IMR-90 (cell line): ENCODE data around the gene SLAMF8.

Source experiments
- BHLHE40 ChIP-seq: fragments of 150-350 bp; IDR thresholded peaks from 2 replicates; pipeline ENCODE4 v1.6.1; 2016; ENCODE audit warnings: mild to moderate bottlenecking, low read depth, low read length
- CEBPB ChIP-seq: IDR thresholded peaks from 2 replicates; pipeline ENCODE4 v1.6.1; 2012; ENCODE audit warnings: low read depth, low read length, improper control_type of control experiment
- FOS ChIP-seq: fragments of 150-350 bp; IDR thresholded peaks from 2 replicates; pipeline ENCODE4 v1.6.1; 2016; ENCODE audit warnings: low read depth, low read length
- MAFK ChIP-seq: IDR thresholded peaks from 2 replicates; pipeline ENCODE4 v1.6.1; 2012; ENCODE audit warnings: low read depth, low read length, improper control_type of control experiment
- MAZ ChIP-seq: IDR thresholded peaks from 2 replicates; pipeline ENCODE4 v1.6.1; 2012; ENCODE audit warnings: low read depth, mild to moderate bottlenecking, low read length, improper control_type of control experiment, moderate library complexity, borderline replicate concordance
- MXI1 ChIP-seq: IDR thresholded peaks from 2 replicates; pipeline ENCODE4 v1.6.1; 2012; ENCODE audit warnings: low read depth, mild to moderate bottlenecking, low read length, moderate library complexity, borderline replicate concordance
- NFE2L2 ChIP-seq: fragments of 150-350 bp; IDR thresholded peaks from 2 replicates; pipeline ENCODE4 v1.6.1; 2016; ENCODE audit warnings: low read depth, mild to moderate bottlenecking, low read length
- POLR2A ChIP-seq: IDR thresholded peaks from 2 replicates; pipeline ENCODE4 v1.6.1; 2012; ENCODE audit warnings: mild to moderate bottlenecking, low read depth, low read length
- RAD21 ChIP-seq: IDR thresholded peaks from 2 replicates; pipeline ENCODE4 v1.6.1; 2012; ENCODE audit warnings: low read length, improper control_type of control experiment
- RCOR1 ChIP-seq: IDR thresholded peaks from 2 replicates; pipeline ENCODE4 v1.6.1; 2012; ENCODE audit warnings: mild to moderate bottlenecking, low read length, improper control_type of control experiment; ENCODE audit not compliant: insufficient replicate concordance
- RFX5 ChIP-seq: IDR thresholded peaks from 2 replicates; pipeline ENCODE4 v1.8.0; 2012; ENCODE audit warnings: low read depth, mild to moderate bottlenecking, low read length, moderate library complexity
- TF ChIP-seq, protein P1 (sequence below): conservative IDR thresholded peaks from 2 replicates; pipeline ENCODE4 v1.5.1; 2012; ENCODE audit warnings: mild to moderate bottlenecking, low read depth, low read length, improper control_type of control experiment
- TF ChIP-seq, protein P2 (sequence below): fragments of 150-350 bp; IDR thresholded peaks from 2 replicates; pipeline ENCODE4 v1.6.1; 2017; ENCODE audit warnings: mild to moderate bottlenecking, antibody characterized with exemption, low read length, low read depth
- TF ChIP-seq, protein P3 (sequence below): fragments of 150-350 bp; IDR thresholded peaks from 2 replicates; pipeline ENCODE4 v1.6.1; 2016; ENCODE audit warnings: low read depth, mild to moderate bottlenecking, low read length, moderate library complexity, borderline replicate concordance

DNA sequence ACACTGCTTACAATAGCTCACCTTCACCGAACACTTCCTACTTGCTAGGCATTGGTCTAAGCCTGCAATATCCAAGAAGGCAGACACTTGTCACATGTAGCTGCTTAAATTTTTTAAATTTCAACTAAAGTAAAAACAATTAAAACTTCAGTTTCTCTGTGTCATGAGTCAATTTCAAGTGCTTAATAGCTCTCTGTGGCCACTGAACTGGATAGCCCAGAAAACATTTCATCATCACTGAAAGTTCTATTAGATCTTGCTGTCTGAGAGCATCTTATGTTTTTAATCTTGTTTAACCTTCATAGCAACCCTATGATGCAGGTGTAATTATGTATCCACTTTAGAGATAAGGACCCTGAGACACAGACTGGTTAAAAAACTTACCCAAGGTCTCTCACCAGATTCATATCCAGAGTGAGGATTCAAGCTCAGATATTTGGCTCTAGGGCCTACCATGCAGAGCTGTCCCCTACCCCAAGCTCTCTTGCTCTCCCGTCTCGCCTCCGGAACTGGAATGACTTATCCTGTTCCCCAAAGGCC, 27.2 kb upstream of the SLAMF8 start:
- TF ChIP-seq, protein P1, sequence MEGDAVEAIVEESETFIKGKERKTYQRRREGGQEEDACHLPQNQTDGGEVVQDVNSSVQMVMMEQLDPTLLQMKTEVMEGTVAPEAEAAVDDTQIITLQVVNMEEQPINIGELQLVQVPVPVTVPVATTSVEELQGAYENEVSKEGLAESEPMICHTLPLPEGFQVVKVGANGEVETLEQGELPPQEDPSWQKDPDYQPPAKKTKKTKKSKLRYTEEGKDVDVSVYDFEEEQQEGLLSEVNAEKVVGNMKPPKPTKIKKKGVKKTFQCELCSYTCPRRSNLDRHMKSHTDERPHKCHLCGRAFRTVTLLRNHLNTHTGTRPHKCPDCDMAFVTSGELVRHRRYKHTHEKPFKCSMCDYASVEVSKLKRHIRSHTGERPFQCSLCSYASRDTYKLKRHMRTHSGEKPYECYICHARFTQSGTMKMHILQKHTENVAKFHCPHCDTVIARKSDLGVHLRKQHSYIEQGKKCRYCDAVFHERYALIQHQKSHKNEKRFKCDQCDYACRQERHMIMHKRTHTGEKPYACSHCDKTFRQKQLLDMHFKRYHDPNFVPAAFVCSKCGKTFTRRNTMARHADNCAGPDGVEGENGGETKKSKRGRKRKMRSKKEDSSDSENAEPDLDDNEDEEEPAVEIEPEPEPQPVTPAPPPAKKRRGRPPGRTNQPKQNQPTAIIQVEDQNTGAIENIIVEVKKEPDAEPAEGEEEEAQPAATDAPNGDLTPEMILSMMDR = no peak
- TF ChIP-seq POLR2A (no peak), RAD21 (no peak), RFX5 (no peak), MAFK (no peak), BHLHE40 (no peak), CEBPB (no peak), NFE2L2 (no peak), MAZ (no peak), FOS (no peak), RCOR1 (no peak), MXI1 (no peak)
- TF ChIP-seq, protein P2, sequence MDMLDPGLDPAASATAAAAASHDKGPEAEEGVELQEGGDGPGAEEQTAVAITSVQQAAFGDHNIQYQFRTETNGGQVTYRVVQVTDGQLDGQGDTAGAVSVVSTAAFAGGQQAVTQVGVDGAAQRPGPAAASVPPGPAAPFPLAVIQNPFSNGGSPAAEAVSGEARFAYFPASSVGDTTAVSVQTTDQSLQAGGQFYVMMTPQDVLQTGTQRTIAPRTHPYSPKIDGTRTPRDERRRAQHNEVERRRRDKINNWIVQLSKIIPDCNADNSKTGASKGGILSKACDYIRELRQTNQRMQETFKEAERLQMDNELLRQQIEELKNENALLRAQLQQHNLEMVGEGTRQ = no peak
- TF ChIP-seq, protein P3, sequence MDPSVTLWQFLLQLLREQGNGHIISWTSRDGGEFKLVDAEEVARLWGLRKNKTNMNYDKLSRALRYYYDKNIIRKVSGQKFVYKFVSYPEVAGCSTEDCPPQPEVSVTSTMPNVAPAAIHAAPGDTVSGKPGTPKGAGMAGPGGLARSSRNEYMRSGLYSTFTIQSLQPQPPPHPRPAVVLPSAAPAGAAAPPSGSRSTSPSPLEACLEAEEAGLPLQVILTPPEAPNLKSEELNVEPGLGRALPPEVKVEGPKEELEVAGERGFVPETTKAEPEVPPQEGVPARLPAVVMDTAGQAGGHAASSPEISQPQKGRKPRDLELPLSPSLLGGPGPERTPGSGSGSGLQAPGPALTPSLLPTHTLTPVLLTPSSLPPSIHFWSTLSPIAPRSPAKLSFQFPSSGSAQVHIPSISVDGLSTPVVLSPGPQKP = no peak
